NCI-H187 treated with DMSO at 0.1 percent for 48 hours (cell line): Measurements from ENCODE around the gene EML6.

Source experiments
- DNase-seq: peaks from one replicate; lab custom pipeline; 2025; lab: John Stamatoyannopoulos, UW

The EML6 gene

GRCh38 chr2:54912305-54912704, 188.8 kb downstream of the EML6 start:
- no peak for DNase-seq

- no peak for DNase-seq
These were observed 189.4 kb downstream of the EML6 start for GRCh38 chr2:54912893-54913292.

GRCh38 chr2:54914637-54915036, 191.2 kb downstream of the EML6 start:
- no peak for DNase-seq

- no peak for DNase-seq
These were observed 191.6 kb downstream of the EML6 start for GRCh38 chr2:54915101-54915500.

- DNase-seq = no peak
These were observed 193.2 kb downstream of the EML6 start for GRCh38 chr2:54916637-54917036.

GRCh38 chr2:54918647-54919280, 195.3 kb downstream of the EML6 start:
- DNase-seq = no peak

- no peak for DNase-seq
These were observed 197.2 kb downstream of the EML6 start for GRCh38 chr2:54920660-54921059.

GRCh38 chr2:54924121-54924520, 200.7 kb downstream of the EML6 start:
- no peak for DNase-seq

- DNase-seq = no peak
These were observed 201.6 kb downstream of the EML6 start for GRCh38 chr2:54925022-54925421.

- DNase-seq = no peak
These were observed 203.8 kb downstream of the EML6 start for GRCh38 chr2:54927085-54927750.

- DNase-seq = no peak
These were observed 204.5 kb downstream of the EML6 start for GRCh38 chr2:54927751-54928615.

GRCh38 chr2:54928719-54929118, 205.3 kb downstream of the EML6 start:
- DNase-seq = no peak

- no peak for DNase-seq
These were observed 208.0 kb downstream of the EML6 start for GRCh38 chr2:54931473-54931872.

GRCh38 chr2:54935389-54935788, 211.9 kb downstream of the EML6 start:
- DNase-seq = no peak

GRCh38 chr2:54936766-54937165, 213.3 kb downstream of the EML6 start:
- no peak for DNase-seq

GRCh38 chr2:54939446-54940118, 216.1 kb downstream of the EML6 start:
- DNase-seq = no peak

GRCh38 chr2:54940723-54941122, 217.3 kb downstream of the EML6 start:
- no peak for DNase-seq

- no peak for DNase-seq
These were observed 218.0 kb downstream of the EML6 start for GRCh38 chr2:54941248-54941984.

- DNase-seq = no peak
These were observed 218.9 kb downstream of the EML6 start for GRCh38 chr2:54942373-54942772.

GRCh38 chr2:54944724-54945326, 221.4 kb downstream of the EML6 start:
- DNase-seq = no peak
